ENCODE results near the gene DLX1. TPM values are rescaled to one million over a fixed set of nuclear protein-coding genes. Genes with fewer than 3 reads are reported as not detected.

Gene DLX1
- total RNA-seq, 1 experiment from 2014 or later: 7.6 TPM

- Histone ChIP-seq H3K4me1 (ENCODE audit: insufficient read depth, low read length) (peaks cover 10% of the 10 kb centered on the region; the same call in 1 of the 2 replicates), H3K9me3 (ENCODE audit: low read length) (no peaks in the 10 kb centered on the region), H4K20me1 (ENCODE audit: low read length) (no peaks in the 10 kb centered on the region), H3K4me2 (ENCODE audit: low read length) (no peak overlapping the region), H3K79me2 (ENCODE audit: low read length) (peaks cover 10% of the 10 kb centered on the region), H3K4me3 (ENCODE audit: low read length) (no peak overlapping the region), H3K36me3 (ENCODE audit: low read depth, low read length) (no peaks in the 10 kb centered on the region), H3K9me2 (replicated peaks; ENCODE audit: low read length) (no peaks in the 10 kb centered on the region), H3F3A (ENCODE audit: low read length, unreplicated experiment) (peaks cover 3% of the 10 kb centered on the region), H3K27me3 (ENCODE audit: low read length) (no peaks in the 10 kb centered on the region), H3K9ac (ENCODE audit: low read length) (no peak overlapping the region), H2AFZ (ENCODE audit: low read length) (no peak overlapping the region), H3K27ac (ENCODE audit: low read length) (no peak overlapping the region)
- ATAC-seq: no peak
- ChIA-PET POLR2A (ENCODE audit: unreplicated experiment) (no interaction called here), CTCF (no interaction called here)
- DNase-seq: no peak
- TF ChIP-seq CTCF (conservative IDR thresholded peaks at IDR 0.05; ENCODE audit: low read depth, low read length) (no peak), EZH2phosphoT487 (IDR thresholded peaks at IDR 0.05; ENCODE audit: borderline replicate concordance, low read length) (no peak), EZH2 (IDR thresholded peaks at IDR 0.05; ENCODE audit: low read length, unreplicated experiment) (no peak)
- intact Hi-C loops (cut with micrococcal nuclease): no loop called here
- BruUV-seq (replicated peaks): no TSS peak
Measured at GRCh38 chr2:172091761-172092566, 6.7 kb downstream of the DLX1 start.

GRCh38 chr2:172092716-172093415 lies 7.6 kb downstream of the DLX1 start:
- intact Hi-C loops (cut with micrococcal nuclease): no loop called here
- CTCF ChIA-PET: no interaction called here
- POLR2A ChIA-PET (ENCODE audit: unreplicated experiment): no interaction called here

More at GRCh38 chr2:172092716-172093415, 7.6 kb downstream of the DLX1 start:
- Histone ChIP-seq H3K79me2 (ENCODE audit: low read length) (peaks cover 1% of the 10 kb centered on the region; the same call in 1 of the 2 replicates), H3K4me2 (ENCODE audit: low read length) (no peak overlapping the region), H2AFZ (ENCODE audit: low read length) (no peak overlapping the region), H3K9me3 (ENCODE audit: low read length) (no peaks in the 10 kb centered on the region), H3F3A (ENCODE audit: low read length, unreplicated experiment) (peaks cover 3% of the 10 kb centered on the region), H3K36me3 (ENCODE audit: low read depth, low read length) (no peaks in the 10 kb centered on the region), H3K4me3 (ENCODE audit: low read length) (no peak overlapping the region), H3K9ac (ENCODE audit: low read length) (no peak overlapping the region), H3K27ac (ENCODE audit: low read length) (no peak overlapping the region), H3K4me1 (ENCODE audit: insufficient read depth, low read length) (peaks cover 13% of the 10 kb centered on the region), H3K9me2 (replicated peaks; ENCODE audit: low read length) (no peaks in the 10 kb centered on the region), H4K20me1 (ENCODE audit: low read length) (no peaks in the 10 kb centered on the region), H3K27me3 (ENCODE audit: low read length) (no peaks in the 10 kb centered on the region)
- BruUV-seq (replicated peaks): no TSS peak
- TF ChIP-seq EZH2 (IDR thresholded peaks at IDR 0.05; ENCODE audit: low read length, unreplicated experiment) (no peak), CTCF (conservative IDR thresholded peaks at IDR 0.05; ENCODE audit: low read depth, low read length) (no peak), EZH2phosphoT487 (IDR thresholded peaks at IDR 0.05; ENCODE audit: borderline replicate concordance, low read length) (no peak)
- DNase-seq (no peak), ATAC-seq (no peak)

Measured in PC-3 (cell line).